ELR (cell line): ENCODE results near the gene COL23A1.

Source experiments
- DNase-seq: peaks from one replicate; pipeline ENCODE4 v3.0.0-alpha.2; 2015; ENCODE audit warnings: low read depth

Gene COL23A1

DNA sequence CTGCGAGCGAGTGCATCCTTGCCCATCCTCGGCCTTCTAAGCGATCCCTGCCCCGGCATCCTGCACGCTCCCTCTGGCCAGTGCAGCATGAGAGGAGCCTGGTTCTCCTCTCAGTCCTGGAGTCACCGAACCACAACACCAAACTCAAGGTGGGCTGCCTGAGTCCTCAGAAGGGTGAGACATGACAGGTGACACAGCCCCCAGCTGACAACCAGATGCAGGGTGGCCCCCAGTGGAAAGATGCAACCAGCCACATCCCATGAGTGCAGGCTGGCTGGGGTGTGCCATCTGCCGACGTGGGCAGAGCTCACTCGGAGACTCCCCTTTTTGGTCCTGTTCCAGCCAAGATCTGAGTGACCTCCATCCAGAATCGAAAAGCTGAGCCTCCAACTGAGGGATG, 58.4 kb downstream of the COL23A1 start:
- no peak for DNase-seq

DNA sequence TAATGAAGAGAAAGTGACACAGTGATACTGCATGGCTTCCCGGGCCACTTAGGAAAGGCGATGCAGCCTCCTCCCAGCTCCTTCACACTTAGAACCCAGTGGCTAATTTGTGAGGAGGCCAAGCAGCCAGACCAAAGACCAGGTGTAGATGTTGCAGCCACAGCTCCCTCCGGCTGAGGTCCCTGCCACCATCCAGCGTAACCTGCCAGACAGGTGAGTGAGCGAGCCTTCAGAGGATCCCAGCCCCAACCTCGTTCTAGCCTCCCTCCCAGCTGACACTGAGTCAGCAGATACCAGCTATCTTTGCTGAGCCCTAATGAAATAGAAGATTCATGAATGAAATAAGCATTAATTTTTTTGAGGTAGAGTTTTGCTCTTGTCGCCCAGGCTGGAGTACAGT, 59.7 kb downstream of the COL23A1 start:
- no peak for DNase-seq

DNA sequence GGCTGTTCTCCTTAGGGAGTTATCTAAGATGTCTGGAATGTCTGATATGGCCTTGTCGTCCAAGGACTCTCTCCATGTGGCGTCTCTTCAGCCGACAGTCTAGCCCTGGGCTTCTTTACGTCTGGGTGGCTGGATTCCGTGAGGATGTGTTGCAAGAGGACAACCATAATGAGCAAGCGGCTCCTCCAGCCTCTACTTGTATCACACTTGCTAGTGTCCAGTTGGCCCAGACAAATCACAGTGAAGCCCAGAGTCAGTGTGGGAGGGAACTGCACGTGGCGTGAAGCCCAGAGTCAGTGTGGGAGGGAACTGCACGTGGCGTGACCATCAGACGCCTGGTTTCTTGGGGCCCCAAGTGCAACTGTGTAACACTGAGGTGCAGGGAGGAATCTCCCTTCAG, 61.1 kb downstream of the COL23A1 start:
- DNase-seq: no peak

DNA sequence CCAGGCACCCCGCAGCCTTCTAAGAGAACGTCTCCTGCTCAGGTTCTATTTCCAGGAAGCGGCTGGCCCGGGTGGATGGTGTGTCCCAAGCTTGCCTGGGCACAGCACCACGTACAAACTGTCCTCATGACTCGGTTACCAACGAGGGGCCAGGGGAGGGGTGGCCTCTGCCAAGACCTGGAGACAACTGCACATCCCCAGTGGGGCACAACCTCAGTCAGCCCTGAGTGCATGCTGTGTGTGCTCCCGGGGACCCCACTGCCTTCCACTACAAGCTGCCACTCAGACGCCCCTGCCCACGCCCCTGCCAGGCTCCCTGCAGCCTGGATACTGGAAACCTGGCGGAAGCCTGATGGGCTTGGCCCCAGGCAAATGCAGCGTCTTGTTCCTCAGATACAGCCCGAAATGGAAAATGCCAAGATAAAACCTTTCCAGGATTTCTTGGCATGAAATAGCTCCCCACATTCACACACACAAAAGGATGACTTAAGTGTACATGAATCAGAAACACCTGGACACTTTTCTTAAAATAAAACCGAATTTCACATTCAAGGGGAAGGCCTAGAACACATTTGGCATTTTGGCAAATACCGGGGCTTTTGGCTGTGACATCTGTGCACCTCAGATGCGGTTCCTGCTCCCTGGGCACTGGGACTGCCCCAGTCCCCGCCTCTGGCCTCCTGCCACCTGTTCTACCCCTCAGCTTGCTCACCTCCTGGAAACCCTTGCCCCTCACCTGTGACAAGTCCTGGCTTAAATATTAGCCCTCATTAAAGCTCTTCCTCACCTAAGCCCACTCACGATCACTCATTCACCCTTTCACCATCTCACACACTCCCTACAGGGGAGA, 62.5 kb downstream of the COL23A1 start:
- no peak for DNase-seq

DNA sequence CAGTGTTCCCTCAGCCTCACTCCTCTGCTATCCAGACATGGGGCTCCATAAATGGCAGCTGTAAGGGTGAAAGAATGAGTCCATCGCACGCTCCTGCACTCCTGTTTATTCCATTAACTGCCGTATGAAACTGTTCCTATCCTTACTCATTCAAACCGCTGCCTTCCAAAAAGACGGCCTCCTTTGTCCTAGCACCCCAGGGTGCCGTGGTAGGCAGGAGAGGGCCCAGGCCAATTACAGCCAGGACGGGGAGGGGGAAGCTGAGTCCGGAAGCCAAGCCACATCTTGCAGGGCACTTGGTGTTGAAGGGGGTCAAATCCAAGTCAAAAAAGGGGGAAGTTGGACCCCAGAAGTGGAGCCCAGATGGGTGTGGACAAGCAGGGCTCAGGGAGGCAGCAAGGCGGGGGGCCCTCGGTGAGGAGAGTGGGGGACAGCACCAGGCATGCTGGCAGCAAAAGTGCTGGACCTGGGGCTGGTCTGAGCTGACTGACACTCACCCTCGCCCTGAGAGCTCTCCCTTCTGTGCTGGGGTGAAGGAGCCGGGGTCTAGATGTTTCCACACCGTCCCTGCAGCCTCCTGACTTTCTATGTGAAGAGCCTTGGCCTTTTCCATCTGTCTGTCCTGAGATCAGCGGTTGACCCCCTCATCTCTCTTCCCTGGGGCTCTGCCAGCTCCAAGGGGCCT, 63.3 kb downstream of the COL23A1 start:
- no peak for DNase-seq

DNA sequence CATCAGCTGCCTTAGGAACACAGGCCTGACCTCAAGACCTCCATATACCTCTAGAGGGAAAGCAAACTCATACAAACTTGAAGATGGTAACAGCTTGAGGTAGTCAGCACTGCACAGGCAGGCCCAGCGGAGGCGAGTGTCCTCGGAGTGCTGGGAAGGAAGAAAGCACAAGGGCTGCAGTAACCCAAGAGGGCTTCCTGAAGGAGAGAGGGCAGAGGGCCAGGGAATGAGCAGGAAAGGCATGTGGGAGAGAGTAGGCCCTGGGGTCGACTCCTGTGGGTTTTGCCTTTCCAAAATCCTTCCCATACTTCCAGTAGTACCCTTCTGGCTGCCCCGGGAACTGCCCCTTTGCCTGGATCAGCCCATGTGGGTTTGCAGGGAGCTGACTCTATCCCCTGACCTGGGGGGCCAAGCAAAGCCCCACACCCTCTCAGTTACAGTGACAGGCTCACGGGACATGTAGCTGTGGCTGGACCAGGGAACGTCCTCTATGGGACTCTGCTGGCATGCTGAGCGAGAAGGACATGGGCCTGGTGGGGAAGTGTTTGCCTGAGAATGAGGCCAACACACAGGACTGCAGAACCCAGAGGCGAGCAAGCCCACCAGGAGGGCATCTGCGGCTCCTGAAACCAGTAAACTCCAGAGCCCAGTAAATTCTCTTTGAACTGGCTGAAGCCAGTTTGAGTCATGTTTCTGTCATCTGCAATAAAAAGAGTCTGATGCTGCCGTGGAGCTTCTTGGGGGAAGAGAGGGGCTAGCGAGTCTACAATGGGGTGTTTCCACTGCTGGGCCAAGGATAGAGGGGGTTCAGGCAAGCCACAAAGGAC, 64.1 kb downstream of the COL23A1 start:
- no peak for DNase-seq

DNA sequence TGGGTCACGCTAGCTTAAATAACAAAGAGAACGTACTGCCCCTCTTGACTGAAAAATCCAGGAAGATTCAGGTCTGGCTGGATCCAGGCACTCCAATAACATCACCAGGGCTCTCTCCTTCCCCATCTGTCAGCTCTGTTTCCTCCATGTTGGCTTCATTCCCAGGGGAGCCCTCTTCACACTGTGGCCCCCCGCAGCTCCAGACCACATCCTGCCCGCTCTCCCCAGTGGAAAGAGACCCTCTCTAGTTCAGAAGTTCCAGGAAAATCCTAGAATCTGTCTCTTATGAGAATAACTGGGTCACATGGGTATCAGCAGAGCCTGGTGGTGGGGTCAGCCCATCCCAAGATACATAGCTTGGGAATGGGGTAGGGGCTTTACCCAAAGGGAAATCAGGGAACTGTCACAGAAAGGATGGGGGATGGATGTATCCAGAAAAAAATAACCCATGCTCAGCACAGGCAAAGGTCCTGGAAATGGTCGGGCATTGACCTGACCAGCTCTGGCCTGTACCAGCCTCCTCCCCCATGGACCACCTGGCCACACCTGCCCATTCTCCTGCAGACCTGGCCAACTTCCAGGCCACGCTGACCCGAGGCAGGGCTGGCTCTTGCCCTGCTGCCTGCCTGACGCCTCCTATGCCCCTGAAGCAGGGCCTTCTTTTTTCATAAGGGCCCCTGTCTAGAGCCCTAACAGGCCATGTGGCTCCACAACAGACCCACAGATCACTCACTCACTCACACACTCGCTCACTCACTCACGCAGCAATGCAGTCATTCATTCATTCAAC, 65.9 kb downstream of the COL23A1 start:
- DNase-seq: no peak

DNA sequence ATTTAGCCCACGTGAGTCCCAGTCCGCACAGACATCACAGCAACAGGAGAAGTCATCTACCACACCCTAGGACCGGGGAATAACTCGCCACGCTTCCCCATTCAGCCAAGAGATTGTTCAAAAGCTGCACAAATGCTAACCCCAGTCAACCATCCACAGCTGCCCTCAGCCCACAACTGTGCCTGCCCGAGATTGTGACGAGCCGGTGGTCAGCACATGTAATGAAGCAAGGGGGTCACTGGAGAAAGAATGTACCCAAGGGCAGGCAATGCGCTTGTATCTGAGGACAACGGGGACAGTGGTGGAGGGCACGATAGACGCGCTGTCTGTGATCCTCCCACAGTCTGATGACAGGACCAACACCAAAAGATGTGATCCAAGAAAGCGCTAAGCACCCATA, 67.8 kb downstream of the COL23A1 start:
- no peak for DNase-seq

DNA sequence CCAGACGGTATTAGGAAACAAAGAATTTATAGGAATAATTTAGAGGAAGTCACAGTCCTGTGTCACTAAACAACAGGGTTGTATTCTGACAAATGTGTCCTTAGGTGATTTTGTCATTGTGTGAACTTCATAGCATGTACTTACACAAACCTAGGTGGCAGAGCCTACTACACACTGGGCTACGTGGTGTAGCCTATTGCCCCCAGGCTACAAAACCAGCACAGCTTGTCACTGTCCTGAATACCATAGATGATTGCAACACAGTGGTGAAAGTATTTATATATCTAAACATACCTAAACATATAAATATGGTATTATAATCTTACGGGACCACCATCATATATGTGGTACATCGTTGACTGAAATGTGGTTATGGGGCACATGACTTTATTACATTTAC, 69.3 kb downstream of the COL23A1 start:
- DNase-seq: no peak

DNA sequence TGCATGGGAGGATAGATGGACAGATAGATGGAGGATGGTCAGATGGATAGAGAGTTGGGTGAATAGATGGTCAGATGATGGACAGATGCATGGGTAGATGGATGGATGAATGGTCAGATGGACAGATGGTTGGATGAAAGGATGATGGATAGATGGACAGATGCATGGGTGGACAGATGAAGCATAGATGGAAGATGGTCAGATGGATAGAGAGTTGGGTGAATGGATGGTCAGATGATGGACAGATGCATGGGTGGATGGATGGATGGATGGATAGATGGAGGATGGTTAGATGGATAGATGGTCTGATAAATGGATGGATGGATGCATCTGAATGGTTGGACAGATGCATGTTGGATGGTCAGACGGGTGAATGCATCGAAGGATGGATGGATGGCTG, 70.4 kb downstream of the COL23A1 start:
- DNase-seq: no peak

DNA sequence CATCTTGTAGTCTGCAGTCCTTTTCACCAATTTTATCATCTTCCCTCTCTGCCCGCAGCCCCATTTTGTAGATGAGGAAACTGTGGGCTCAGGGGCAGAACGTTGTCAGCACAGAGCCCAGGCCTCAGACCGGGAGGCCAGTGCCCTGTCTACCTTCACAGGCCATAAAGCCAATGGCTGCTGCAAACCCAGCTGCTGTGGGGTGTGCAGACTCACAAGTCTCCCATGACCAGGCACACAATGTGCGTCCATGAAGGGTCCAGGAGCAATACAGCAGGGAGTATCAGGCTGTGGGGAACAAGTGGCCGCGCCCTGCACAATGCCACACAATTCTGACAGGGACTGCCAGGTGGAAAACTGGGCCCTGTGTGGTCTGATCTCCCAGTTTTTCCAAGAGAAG, 71.0 kb downstream of the COL23A1 start:
- DNase-seq: no peak

DNA sequence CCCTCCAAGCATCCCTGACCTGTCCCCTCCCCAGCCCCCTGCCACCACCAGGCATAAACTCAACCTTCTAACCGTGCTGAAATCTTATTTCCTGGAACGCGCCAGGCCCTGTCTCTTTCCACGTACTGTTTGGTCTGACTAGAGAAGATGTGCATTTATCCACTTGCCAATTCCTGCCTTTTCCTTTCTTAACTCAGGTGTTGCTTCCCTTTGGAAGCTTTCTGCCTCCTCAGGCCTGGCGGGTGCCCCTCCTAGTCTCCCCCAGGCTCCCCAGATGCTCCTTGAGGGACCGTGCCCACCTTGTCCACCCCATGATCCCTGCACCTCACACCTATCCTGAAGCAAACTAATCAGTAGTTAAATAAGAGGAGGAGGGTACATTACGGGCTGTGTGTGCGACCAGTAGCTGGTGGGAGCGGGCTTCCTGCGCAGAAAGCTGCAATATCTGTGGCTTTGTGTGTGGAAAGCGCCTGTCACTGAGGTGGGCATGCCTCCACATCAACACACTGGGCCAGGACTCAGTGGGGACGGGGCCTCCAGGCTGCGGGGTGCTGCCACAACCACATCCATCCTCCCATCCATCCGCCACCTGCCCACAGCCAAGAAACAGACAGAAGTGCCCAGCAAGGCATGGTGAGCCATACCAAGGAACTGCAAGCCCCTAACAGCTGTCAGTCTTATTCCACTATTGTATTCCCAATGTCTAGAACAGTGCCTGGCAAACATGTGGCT, 73.5 kb downstream of the COL23A1 start:
- DNase-seq: no peak

DNA sequence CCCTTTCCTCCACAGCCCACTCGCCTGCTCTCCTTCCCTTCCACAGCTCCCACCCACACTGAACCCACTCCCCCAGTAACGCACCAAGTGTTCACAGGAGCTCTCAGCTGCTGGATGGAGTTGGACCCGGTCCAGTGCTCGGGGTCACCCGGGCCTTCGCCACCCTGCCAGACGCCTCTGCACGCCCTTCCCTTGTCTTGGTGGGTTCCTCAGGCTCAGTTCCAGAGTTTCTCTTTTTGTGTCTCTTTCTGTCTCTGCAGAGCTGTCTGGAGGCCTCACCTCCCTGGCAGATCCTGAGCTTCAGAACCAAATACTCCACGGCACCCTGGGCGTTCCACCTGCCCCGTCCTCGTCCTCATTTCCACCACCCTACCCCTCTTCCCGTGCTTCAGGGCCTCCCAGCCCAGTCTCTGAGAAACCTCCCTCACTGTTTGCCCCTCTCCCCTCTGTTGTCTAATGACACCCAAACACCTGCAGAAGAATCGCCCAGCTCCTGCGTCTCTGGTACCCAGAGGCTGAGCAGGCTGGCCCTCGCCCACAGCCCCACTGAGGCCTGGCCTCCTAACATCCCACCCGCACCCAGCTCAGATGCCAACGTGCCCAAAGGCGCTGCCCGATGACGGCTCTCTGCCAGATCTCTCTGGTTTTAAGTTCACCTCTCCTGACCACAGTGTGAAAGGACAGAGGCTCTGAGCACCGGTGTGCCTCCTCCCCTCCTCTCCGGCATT, 74.3 kb downstream of the COL23A1 start:
- no peak for DNase-seq

DNA sequence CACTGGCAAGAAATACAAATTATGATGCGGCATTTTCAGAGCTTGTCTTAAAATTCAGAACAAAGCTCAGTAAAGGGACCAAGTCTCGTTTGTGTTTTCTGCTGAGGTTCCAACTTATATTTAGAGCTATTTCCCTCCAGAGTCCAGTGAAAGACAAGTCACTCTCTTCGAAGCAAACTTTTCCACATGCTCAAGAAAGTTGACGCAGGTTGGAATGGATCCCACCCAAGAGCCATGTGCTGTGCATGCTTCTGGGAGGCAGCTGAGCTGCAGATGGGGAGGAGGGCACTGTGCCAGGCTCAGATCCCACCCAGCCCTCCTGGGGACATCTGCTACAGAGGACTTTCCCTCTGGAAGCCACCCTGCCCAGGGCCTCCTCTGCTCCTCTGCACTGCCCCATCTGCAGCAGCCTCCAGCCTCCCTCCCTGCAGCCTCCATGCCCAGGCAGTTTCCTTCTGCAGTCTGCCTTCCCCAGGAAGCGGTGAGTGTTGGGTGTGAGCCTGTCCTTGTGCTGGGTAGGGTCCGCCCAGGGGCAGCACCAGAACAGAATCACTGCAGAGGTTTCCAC, 75.3 kb downstream of the COL23A1 start:
- no peak for DNase-seq

DNA sequence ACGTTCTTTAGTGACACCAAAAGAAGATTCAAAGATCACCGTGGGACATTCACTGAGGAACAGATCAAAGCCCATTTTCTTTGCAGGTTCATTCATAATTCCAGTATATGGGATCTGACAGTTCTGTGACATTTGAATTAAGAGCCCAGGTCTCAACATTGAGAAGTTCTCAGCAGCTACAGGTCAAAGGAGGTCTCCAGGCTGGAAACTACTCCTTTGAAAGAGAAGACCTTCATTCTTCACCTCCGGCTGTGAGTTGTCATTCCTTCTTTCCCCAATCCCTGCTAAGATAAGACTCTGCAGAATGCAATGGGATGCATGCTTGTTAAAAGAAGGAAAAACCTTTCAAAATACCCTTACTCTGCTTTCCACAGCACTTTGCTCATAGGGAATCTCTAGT, 79.0 kb downstream of the COL23A1 start:
- no peak for DNase-seq

DNA sequence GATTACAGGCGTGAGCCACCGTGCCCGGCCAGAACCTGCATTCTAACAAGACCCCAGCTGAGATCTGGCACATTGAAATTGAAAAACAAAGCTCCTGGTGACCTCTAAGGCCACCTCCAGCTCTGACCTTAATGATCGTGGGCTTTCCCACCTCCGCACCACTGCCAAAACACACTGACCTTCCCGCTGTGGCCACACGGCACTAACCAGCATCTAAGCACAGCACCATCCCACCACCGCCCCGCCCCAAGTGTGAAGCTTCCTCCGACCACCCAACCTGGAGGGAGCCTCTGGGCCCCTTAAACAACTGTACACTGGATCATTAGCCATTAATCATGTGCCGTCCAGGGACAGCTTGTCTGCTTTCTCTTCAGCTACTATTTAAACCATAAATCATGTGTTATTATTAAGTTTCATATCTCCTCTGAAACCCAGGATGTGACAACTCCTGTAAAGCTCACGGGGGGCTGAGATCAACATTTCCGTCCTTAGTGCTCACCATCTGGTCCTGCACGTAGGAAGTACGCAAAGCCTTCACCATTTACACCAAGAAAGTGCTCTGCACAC, 80.6 kb downstream of the COL23A1 start:
- DNase-seq: no peak

DNA sequence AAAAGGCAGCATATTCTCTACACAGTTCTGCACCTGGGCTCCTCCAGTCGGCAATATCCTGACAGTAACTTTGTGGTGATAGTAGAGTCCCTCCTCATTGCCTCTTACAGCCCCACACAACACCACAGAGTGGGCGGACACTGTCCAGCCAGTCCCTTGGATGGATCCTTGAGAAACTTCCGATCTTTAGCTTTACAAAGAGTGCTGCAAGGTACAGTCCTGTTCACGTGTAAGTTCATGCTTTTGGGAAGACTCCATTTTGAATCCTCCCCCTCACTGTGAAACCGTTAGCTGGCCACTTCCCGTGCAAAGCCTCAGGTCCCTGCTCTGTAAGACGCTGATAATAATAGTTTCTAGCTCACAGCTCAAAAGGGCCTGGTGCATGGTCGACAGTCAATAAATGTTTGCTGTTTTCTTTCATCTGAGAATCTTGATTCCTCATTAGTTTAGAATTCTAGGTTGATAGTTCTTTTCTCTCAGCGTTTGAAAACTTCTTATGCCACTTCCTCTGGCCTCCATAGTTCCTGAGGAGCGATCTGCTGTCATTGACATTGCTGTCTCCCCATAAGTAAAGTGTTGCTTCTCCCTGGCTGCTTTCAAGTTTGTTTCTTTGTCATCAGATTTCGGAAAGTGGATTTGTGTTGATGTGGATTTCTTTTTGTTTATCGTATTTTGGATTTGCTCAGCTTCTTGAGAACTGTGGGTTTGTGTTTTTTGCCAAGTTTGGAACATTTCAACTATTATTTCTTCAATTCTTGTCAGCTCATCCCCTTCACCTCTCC, 82.9 kb downstream of the COL23A1 start:
- no peak for DNase-seq

DNA sequence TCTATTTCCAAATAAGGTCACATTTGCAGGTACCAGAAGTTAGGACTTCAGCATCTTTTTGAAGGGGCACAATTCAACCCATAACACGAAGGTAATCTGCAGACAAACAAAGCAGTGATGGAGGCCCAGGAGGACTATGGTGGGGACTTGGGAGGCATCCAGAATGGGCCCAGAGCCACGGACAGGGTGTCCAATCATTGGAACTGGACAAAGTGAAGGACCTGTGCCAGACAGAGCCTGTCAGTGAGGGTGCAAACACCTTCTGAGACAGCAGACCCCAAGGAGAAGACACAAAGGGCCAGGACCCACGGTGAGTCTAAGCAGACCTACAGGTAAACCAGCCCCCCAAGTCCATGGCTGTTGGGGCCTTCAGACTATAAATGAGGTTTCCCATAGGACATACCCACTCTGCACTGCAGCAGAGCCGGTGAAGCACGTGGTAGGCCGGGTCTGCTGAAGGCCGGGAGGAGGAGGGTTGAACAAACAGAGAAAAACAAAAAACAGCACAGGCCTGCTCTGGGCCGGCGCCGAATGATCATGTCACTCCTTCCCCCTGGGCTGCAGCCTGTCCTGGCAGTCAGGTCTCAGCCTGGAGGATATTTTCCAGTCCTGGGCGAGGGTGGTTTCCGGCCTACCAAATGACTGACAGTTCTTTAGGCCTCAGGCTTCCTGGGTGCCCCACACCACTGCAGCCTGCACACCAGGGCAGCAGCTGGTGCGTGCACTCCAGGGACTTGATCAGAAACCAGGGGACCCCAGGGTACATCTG, 84.4 kb downstream of the COL23A1 start:
- DNase-seq: no peak
